PC-9 (cell line): ENCODE results near the gene UROD.

ENCODE experiments used
- EZH2 ChIP-seq: fragments of 200-600 bp; sonication (generic); IDR thresholded peaks from 2 replicates; pipeline ENCODE4 v1.8.0; 2017; ENCODE audit warnings: antibody characterized with exemption, low read depth
- TF ChIP-seq, protein P1 (sequence below): fragments of 200-600 bp; sonication (generic); conservative IDR thresholded peaks from 2 replicates; pipeline ENCODE4 v1.6.1; 2017; ENCODE audit warnings: mixed run types, antibody characterized with exemption, mild to moderate bottlenecking, moderate library complexity

DNA sequence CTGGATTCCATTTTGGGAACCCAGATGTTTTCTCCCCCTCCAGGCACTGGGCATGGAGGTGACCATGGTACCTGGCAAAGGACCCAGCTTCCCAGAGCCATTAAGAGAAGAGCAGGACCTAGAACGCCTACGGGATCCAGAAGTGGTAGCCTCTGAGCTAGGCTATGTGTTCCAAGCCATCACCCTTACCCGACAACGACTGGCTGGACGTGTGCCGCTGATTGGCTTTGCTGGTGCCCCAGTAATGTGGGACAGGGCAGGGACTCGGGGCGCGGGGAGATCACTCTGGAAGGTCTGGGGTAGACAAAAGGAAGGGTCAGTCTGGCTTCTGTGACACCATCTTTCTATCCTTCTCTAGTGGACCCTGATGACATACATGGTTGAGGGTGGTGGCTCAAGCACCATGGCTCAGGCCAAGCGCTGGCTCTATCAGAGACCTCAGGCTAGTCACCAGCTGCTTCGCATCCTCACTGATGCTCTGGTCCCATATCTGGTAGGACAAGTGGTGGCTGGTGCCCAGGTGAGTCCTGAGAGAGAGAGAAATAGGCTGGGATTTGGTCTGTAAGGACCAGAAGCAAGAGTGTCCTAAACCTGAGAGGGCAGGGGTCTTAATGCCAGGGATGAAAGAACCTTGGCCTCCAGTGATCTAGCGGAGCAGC lies 1.6 kb downstream of the UROD start:
- TF ChIP-seq, protein P1, sequence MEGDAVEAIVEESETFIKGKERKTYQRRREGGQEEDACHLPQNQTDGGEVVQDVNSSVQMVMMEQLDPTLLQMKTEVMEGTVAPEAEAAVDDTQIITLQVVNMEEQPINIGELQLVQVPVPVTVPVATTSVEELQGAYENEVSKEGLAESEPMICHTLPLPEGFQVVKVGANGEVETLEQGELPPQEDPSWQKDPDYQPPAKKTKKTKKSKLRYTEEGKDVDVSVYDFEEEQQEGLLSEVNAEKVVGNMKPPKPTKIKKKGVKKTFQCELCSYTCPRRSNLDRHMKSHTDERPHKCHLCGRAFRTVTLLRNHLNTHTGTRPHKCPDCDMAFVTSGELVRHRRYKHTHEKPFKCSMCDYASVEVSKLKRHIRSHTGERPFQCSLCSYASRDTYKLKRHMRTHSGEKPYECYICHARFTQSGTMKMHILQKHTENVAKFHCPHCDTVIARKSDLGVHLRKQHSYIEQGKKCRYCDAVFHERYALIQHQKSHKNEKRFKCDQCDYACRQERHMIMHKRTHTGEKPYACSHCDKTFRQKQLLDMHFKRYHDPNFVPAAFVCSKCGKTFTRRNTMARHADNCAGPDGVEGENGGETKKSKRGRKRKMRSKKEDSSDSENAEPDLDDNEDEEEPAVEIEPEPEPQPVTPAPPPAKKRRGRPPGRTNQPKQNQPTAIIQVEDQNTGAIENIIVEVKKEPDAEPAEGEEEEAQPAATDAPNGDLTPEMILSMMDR, result no peak
- no peak for TF ChIP-seq EZH2
